ENCODE data around the gene SNX1.
"Not testable (repeated sequence)": the region's sequence is repeated elsewhere in the genome, so short reads cannot be mapped to it uniquely, and the experiment has no call there.

SNX1 gene, protein sequence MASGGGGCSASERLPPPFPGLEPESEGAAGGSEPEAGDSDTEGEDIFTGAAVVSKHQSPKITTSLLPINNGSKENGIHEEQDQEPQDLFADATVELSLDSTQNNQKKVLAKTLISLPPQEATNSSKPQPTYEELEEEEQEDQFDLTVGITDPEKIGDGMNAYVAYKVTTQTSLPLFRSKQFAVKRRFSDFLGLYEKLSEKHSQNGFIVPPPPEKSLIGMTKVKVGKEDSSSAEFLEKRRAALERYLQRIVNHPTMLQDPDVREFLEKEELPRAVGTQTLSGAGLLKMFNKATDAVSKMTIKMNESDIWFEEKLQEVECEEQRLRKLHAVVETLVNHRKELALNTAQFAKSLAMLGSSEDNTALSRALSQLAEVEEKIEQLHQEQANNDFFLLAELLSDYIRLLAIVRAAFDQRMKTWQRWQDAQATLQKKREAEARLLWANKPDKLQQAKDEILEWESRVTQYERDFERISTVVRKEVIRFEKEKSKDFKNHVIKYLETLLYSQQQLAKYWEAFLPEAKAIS

DNA sequence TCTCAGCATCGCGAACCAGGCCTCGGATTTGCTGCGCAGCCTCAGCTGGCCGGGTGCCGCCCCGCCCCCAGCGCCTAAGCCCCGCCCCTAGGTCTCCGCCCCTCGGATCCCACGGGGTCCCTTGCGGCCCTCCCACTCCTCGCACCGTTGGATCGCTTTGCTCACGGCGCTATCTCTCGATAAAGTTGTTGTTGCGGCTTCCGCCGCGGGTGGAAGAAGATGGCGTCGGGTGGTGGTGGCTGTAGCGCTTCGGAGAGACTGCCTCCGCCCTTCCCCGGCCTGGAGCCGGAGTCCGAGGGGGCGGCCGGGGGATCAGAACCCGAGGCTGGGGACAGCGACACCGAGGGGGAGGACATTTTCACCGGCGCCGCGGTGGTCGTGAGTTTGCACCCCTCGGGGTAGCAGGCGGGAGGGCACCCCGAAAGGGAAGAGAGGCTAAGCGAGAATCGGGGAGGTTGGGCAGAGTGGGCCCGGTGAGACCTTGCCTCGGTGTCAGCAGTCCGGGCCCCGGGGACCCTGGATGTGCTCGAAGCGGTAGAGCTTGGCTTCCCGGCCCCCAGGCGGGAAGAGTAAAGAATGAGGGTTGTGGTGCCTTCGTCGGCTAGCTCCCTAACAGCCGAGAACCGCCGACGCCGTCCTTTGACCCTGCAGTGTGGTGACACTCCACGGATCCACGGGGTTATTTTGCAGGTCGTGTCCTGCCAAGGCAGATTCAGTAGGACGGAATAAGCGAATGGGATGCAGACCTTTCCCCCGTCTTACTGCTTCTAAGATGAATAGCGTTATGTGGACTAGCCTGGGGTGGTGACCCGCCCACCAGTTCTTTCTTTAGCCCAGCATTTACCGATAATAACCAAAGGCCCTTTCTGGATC, at the start of gene SNX1:
Gene SNX1, plus strand, starts transcription at position 188 of the 873 bp plus-strand sequence. Its CDS starts 32 bp downstream, at position 220.
- no peak for FAIRE-seq

DNA sequence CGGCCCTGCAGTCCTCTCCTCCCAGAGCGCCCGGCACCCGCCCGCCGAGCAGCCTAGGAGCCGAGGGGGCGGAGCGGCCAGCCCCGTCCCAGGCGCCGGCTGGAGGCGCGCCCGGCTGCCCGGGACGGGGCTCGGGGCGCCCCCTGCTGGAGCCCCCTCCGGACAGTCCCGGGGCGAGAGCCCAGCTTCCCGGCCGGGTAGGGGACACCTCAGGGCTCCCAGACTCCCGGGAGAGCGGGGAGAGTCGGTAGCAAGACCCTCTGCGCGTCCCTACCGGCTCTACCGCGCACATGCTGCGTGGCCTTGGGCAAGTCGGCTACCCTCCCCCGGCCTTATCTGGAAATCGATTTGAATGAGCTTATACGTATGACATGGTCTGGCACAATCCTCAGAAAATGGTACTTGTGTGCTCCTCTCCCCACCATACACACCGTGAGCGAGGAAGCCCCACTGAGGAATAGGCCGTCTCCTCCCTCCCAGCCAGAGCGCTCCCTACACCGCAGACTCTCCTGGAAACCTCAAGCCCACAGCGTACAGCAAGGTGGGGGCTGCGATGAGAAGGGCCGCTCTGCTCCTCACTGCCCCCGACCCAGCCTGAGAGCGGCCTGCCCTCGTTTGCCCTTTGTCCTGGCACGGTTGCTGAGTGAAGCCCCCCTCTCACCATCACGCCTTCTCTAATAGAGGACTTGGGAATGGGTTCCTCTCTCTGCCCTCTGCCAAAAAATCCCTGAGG, 49.2 kb upstream of the SNX1 start, which contains the start of gene DAPK2:
Gene DAPK2, minus strand, starts transcription at position 65 of the 733 bp plus-strand sequence. CDS start 6,224 bp downstream, outside the sequence.
- FAIRE-seq = no peak

DNA sequence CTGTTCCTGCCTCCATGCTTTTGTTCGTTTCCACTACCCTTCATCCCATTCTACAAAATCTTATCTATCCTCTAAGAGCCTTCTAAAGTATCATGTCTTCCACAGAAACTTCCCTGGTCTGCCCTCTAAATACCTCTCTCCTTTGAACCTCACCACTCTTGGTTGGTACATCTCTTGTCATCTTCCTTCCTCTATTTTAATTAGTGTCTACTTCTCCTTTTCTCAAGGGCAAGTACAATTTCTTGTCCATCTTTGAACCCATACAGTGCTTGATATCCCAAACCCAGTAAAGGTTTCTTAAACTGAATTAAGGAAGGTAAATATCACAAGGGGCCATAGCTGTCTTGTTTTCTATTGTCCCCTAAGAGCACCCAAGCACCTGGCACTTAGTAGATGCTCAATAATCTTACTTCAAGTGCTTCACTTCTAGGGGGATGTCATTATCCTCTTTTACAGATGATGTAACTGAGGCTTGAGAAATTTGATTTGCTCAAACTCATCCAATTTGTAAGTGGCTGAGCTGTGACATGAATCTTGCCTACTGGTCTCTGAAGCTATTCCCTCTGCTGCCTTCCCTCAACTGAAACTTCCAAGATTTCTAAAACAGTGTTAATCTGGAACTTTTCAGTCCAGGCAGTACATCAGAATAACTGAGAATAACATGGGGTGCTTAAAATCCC, 46.9 kb upstream of the SNX1 start:
- no peak for FAIRE-seq

DNA sequence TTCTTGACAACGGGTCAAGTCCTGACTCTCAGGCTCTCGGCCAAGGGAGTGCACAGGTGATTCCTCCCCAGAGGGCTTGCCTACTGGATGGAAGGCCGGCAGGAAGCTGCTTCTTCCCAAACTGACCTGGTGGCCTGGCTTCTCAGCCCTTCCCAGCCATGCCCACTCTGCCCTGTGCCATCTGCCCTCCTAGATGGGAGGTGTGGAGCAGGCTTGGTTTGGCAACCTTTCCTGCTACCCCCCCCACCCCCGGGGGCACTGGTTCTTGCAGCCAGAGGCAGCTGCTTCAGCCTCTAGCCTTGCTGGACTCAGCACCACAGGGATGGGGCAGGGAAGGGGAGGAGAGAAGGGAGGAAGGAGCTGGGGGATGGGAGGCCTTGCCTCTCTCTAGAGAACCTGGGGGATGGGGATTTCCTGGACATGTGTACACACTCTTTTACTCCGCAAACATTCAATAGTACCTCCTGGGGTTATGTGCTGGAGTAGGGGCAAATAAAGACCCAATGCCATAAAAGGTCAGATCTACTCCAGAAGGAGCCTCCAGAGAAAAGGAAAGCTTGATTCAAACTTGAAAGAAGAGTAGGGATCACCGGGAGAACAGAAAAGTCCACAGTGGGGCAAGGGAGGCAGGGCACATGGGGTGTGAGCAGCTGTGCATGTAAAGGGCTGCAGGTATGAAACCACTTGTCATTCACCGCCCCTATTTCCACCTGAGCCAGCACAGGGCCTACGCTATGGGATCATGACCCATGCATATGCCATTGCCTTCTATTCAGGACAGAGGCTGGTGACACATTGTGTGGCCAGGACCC, 45.3 kb upstream of the SNX1 start:
- no peak for FAIRE-seq

DNA sequence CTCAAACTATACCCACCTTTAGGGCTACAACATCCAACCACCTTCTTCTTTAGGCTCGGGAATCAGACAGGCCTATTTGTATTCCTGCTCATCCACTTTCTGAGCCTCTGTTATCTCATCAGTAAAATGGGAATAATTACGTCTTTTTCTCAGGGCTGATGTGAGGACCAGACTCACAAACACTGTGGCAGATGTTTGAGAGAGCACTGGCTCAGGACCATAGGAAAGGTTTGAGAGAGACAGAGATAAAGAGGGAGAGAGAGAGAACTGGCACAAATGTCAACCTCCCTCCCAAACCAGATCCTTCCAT, 44.7 kb upstream of the SNX1 start:
- FAIRE-seq = no peak

DNA sequence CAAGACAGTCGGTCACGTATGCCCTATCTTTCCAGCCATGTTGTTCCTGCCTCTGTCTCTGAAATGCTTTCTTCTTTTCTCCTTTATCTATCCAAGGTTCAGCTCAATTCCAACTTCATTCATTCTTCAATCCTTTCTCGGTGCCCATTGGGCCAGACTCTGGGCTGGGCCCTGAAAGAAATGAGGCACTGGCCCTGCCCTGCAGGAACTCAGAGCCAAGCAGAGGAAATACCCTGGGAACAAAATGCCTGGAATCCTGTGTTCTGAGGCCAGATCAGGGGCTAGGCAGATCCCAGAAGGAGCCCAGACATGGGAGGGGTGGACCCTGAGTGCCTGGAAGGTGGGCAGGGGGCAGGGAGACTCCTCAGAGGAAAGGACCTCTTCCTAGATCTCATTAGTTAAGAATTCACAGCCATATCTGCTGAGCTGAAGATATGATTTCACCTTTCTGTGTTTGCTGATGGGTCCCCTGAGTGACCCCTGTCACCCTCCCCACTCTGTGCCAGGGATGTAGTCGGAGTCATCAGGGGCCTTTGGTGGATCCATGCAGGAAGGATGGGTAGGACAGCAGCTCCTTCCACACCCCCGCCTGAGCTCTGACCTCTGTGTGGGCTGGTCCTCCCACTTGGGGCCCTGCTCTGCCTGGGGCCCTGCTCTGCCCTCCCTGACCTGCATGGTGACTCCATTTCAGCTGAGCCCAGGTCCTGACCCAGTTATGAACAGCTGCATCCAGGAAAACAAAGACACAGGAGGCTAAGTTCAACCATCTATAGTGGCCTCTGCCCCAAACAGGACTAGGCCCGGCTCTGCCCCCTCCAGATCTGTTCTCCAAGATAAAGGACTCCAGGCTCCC, 44.1 kb upstream of the SNX1 start:
- FAIRE-seq = no peak

DNA sequence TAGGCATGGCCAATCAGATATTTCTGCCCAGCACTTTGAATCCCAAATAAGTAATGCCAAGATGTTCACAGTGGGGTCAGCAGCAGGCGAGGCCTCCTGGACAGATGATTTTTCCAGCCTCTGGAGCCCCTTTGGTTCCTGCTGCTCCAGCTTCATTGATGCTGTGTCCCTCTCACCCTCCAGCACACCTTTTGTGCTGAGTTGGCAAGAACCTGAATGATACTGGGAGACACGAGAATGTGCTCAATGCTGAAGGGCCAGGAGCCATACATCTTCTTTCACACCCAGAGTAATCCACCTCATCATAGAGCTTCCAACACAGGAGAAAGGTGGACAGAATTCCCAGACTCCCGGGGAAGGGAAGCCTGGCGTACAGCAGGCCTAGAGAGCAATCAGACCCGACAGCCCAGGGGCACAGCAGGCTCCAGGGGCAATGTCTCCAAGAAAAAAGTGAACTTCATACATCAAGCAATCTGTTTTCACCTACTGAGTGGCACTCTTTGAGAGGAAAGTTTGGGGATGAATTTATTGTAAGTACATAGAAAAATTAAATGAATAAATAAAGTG, 42.8 kb upstream of the SNX1 start:
- no peak for FAIRE-seq

DNA sequence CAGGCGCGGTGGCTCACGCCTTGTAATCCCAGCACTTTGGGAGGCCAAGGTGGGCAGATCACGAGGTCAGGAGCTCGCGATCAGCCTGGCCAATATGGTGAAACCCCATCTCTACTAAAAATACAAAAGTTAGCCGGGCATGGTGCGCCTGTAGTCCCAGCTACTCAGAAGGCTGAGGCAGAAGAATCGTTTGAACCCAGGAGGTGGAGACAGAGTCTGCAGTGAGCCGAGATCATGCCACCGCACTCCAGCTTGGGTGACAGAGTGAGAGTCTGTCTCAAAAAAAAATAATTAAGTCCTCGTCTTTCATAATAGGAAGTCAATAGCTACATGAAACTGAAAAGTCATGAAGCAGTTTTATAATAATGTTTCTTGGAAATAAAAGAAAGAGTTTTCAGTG, 42.1 kb upstream of the SNX1 start:
- not testable (repeated sequence) for FAIRE-seq

DNA sequence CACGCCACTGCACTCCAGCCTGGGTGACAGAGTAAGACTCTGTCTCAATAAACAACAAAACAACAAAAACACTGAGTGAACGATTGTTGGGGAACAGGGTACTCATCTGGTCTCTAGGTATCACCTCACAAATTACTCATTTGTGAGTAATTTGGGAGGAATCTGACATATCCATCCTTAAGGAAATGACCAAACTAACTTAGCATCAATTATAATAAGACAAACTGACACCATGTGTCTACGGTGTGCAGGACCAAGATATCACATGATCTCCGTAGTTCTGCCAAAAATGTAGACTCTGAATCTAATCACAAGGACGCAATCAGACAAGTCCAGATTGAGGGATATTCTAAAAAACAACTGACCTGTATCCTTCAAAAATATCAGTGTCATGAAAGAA, 37.5 kb upstream of the SNX1 start:
- no peak for FAIRE-seq

DNA sequence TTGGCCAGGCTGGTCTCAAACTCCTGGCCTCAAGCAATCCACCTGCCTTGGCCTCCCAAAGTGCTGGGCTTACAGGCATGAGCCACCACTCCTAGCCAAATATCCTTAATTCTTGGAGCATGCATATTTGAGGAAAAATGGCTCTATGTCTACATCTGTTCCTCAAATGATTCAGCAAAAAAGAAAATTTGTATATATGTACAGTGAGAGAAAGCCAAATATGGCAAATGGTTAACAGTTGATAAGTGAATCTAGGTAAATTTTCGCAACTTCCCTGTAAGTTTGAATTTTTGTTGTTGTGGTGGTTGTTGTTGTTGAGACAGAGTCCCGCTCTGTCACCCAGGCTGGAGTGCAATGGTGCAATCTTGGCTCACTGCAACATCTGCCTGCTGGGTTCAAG, 36.7 kb upstream of the SNX1 start:
- FAIRE-seq = not testable (repeated sequence)

DNA sequence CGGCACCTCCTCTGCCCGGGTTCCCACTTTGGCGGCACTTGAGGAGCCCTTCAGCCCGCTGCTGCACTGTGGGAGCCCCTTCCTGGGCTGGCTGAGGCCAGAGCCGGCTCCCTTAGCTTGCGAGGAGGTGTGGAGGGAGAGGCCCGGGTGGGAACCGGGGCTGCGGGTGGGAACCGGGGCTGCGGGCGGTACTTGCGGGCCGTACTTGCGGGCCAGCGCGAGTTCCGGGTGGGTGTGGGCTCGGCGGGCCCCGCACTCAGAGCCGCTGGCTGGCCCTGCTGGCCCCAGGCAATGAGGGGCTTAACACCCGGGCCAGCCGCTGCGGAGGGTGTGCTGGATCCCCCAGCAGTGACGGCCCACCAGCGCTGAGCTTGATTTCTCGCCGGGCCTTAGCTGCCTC, 35.1 kb upstream of the SNX1 start:
- FAIRE-seq = no peak

DNA sequence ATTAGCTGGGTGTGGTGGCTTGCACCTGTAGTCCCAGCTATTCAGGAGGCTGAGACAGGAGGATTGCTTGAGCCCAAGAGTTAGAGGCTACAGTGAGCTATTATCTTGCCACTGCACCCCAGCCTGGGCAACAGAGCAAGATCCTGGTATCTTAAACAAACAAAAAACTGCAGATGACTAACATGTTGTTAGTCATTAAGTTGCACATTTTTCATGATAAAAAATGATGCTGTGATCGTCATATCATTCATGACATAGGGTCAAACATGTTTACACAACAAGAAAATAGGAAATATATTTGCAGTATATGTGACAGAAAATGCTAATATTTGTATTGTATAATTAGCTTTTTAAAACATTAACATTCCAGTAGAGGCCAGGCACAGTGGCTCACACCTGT, 29.3 kb upstream of the SNX1 start:
- no peak for FAIRE-seq

DNA sequence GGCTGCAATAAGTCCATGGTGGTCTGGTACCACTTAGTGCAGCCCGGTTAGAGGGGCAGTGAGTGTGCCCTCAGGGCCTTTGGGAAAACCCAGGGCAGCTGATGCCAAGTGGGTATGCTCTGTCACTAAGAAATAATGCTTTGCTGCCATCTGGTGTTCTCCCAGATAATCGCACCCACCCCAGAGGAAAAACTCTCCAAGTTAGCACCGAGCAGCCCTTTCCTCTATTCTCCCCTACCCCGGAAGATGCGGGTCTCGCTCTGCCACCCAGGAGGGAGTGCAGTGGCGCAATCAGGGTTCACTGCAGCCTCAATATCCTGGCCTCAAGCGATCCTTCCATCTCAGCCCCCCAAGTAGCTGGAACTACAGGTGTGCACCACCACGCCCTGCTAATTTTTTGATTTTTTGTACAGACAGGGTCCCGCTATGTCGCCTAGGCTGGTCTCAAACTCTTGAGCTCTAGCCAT, 28.2 kb upstream of the SNX1 start:
- FAIRE-seq = no peak

DNA sequence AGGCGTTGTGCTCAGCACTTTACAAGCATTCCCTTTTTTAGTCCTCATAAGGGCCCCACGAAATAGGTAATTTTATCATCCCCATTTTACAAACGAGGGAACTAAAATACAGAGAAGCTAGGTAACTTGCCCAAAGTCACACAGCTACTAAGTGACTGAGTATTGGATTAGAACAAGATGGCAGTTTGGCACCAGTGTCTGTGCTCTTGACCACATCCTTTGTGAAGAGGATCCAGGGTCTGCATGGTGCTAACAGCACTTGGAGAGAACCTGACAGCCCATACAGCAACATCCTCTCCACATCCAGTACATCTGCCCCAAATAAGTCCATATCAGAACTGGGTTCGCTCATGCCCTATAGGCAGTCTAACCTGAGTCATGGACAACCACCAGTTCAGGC, 27.6 kb upstream of the SNX1 start:
- FAIRE-seq = no peak

DNA sequence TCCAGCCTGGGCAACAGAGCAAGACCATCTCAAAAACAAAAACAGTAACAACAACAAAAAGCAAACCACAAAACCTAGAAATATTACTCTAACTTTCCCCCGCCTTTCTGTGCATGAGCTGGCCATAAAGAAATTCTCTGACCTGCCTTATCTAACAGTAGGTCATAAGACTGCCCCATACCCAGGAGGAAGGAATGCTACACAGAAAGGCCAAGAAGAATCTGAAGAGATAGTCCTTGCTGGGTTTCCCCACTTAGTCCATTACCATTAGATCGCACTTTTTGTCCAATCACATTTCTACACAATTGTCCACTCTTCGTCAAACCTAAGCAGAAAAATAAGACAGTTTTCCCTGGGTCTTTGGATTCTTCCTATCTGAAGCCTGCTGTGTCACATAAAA, 25.7 kb upstream of the SNX1 start:
- no peak for FAIRE-seq

DNA sequence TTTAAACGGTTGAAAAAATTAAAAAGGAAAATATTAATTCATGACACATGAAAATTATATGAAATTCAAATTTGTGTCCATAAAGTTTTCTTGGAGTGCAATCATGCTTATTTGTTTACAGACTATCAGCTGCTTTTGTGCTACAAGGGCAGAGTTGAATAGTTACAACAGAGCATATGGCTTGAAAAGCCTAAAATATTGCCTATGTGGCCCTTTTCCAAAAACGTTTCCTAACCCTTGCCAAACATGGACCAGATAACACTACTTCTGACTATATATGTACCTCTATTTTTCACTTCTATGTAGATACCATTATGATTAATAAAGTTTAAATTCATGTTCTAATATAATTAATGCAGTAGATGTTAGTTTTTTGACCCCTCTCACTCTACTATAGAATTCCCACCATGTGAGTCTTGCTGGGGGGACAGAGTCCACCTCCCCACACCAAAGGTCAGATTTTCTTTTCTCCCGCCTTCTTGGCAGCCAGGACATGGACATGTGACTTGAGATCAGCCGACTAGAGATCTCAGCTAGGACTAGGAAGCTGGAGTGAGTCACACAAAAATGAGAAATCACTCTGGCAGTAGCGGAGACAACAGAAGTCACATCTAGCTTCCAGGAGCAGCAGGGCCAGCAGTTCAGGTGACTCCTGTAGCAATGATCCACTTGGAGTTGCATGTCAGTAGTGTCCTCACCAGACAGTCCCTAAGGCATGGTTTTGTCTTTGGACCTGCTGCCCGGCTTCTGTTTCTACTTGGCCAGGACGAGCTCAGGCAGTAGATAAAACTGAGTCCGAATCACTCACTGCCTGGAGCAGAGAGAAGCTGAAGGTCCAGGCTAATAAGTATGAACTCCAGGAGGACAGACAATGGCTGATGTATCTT, 24.6 kb upstream of the SNX1 start:
- FAIRE-seq = no peak

DNA sequence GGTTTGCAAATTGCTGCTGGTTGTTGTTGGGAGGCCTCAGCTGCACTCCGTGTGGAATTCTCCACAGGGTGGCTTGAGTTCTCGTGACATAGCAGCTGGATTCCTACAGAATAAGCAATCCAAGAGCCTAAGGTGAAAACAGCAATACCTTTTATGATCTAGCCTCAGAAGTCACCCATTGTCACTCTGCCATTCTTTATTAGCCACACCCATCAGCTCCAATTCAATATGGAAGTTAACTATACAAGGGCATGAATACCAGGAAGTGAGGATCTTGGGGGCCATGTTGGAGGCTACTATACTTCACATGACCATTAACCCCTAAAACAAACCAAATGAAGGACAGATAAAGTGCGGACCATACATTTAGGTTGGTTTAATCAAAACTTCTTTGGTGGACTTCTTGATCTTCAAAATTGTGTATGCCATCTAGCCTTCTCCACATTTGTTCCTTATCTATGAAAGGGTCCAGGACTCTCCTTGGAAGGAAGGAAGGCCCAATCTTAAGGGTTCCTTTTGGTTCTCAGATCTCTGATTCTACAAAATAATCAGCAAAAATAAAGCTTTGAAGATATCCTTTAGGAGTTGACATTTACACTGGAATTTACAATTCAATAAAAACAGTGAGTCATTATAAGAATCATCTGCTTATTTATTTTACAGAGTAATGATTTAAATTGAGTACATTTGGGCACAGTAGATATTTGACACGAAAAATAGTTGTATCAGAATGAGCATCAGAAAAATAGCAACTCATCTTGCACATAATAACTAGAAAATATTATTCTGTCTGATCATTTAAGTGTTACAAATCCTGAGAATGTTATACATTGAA, 23.6 kb upstream of the SNX1 start:
- FAIRE-seq = no peak

DNA sequence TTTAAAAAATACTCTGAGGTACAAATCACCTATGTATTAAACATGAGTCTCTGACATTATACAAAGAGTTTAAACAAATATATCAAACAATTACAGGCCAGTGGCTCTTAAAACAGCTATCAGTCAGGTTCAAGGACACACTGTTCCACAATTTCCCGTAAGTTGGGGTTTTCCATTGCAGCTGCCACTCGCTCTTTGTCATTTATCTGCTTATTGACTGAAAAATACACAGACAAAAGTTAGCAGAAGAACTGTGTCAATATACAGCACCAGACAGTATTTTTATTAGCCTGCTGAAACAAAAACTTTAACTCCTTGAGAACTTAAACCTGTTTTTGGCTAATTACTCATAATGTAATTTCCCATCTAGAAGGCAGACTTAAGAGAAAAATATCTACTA, 23.0 kb upstream of the SNX1 start:
- no peak for FAIRE-seq

Measured in endometrium (tissue), 2 donors.